GM18508 (cell line): ENCODE results near the gene RASD2.

Experiments used
- ATAC-seq: cut with Tn5 transposase; IDR thresholded peaks from one replicate; pipeline ENCODE4 v1.9.1; 2021; ENCODE audit warnings: moderate number of reproducible peaks; ENCODE audit not compliant: insufficient read depth, unreplicated experiment

Gene RASD2

DNA sequence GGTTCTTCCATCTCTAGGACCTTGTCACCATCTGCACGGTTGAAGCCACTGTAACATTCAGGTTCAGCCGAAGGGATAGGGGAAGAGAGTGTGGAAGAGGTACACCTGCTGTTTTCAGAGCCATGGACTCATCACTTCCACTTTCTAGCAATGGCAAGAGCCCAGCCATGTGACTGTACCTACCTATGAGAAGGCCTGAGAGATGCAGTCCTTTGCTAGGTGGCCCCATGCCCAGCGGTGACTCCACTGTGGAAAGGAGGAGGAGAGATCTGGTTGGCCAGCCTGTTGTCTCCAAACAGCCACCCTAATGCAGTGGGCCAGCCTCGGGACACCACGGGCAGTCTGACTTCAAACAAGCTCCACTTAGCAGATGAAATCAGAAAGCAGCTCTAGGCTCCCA lies 16.0 kb downstream of the RASD2 start:
- no peak for ATAC-seq

DNA sequence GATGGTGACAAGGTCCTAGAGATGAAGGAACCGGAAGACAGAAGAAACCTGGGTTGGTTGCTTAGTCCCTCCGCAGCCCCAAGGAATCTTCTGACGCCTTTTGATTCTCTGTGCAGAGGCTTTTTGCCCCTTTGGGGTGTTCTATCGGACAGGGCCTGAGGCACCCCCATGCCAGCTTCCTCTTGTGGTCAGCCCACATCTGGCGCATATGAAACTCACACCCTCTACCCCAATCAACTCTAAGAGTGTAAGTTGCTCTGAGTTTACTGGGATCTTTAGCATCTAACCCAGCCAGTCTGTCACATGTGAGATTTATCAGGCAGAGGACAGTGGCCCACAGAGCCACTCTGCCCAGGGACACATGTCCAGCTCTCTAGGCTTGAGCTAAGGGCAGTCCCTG lies 17.4 kb downstream of the RASD2 start:
- no peak for ATAC-seq

DNA sequence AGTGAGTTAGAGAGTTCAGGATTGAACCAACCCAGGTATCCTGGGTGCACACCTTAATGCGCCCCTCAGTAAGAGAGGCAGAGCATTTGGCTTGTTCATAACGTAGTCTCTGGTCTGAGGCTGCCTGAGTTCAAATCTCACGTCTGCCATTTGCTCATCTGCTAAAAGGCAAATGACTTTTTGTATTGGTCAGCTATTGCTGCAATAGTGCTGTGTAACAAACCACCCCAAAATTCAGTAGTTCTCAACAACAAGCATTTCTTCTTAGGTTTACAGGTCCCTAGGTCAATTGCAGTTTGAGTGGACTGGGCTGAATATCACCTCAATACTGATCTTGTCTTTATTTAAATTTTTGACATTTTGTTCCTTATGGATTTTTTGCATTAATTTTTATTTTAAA lies 18.1 kb downstream of the RASD2 start:
- no peak for ATAC-seq

DNA sequence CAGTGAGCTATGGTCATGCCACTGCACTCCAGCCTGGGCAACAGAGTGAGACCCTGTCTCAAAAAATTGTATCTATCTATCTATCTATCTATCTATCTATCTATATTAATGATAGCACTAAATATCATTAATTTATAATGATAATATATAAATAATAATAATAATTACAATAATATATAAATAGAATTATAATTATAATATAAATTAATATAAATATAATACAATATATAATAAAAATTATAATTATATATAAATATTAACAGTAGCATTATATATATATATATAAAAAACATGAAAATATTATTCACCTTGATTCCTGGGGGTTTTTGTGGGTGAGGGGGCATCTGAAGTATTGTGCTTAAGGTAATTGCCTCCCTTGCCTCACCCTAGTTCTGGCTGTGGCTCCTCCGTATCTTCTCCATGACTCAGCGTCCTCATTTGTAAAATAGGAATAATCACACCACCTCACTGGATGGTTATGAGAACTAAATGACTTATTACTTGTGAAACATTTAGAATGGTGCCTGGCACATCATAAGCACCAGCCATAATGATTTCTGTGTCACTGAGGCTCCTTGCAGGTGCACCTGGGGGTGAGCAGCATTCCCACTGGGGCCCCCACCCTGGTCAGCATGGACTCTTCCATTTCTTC lies 18.8 kb downstream of the RASD2 start:
- ATAC-seq = no peak

GRCh38 chr22:35560366-35560765 lies 19.7 kb downstream of the RASD2 start:
- no peak for ATAC-seq

DNA sequence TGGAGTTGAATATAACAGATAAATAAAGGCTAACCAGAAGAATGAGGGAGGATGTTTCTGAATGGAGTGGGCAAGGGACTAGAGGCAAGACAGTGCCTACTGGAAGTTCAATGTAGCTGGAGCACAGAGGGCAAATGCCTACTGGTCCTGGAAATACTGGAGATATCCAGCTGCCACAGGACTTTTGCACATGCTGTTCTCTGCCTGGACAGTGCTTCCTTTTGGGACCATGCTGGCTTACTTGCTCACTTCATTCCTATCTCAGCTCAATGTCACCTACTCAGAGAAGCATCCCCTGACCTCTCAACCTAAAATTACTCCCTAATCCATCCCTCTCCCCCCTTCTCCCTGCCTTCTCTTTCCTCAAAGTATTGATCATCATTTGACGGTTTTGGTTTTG lies 20.2 kb downstream of the RASD2 start:
- no peak for ATAC-seq

DNA sequence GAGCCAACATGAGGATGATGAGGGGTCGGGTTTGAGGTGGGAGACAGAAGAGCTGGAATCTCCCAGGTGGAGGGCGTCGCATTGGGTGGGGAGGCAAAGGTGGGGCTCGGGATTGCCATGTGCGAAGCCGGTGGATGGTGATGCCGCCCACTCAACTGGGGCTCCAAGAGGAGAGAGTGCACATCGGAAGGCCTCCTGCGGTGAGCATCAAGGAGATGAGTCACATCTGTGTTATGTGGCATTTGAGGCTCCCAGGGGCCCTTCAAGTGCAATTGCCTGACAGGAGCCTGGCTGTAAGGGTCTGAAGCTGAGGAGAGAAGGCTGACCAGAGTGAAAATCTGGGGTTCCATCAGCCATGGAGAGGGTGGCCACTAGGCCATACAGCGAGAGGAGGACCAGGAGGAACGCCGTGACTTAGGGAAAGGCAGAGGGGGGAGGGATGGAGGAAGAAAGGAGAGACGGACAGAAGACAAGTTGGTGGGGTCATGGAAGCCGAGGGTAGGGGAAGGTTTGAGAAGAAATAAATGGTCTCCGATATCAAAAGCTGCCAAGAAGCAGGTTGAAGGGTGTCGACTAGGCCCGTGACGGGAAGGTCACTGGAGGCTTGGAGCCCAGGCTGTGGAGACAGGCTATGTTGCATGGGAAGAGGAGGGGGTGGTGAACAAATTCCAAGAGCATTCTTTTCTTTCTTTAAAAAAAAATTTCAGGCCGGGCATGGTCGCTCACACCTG lies 21.3 kb downstream of the RASD2 start:
- ATAC-seq = no peak

DNA sequence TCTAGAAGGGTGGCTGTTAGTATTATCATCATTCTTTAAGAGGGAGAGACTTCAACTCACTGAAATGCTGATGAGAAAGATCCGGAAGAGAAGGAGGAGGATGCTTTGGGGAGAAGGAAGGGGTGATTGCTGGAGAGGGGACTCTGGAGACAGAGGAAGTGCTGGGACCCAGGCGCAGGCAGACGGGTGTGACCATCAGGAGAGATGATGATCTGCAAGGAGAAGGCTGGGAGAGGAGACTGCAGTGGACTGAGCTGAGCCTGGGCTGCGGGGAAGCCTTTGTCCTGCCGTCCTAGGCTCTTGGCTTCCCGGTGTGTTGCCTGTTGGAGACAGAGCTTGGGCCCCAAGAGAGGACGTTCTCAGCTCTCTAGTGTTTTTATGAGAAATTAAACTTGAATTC lies 22.6 kb downstream of the RASD2 start:
- no peak for ATAC-seq

DNA sequence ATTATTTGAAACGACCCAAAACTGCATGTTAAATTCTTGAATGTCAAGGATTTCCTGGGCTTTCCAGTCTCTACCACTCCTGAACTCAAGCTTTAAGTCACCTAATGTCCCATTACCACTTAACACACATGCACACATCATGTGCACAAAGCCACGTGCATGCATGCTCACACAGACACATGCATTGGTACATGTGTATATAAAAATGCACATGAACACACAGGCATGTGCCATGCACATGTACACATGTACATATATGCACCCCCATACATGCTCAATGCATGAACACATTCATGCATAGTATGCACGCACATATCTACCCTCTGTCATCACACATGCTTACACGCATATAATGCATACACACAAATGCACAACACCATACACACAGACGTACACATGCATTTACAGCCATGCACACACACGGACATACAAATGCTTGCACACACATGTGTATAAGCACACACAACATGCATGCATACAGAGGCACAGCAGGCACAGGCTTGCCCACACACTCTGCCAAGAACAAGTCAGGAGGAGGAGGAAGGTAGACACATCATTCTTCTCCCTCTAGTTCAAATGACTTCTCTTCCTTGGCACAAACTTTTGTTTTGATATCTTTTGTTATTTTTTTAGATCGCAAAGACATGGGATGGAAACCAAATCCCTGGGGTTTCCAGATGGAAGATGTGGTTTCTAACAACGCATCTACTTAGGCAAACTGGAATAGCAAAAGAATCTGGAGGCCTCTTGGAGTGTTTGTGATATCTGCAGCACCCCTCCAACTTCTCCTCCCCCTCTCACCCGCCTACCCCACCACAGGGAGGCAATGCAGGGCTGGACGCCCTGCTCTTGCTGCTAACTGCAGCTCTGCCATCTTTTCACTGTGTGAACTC lies 24.6 kb downstream of the RASD2 start:
- no peak for ATAC-seq

DNA sequence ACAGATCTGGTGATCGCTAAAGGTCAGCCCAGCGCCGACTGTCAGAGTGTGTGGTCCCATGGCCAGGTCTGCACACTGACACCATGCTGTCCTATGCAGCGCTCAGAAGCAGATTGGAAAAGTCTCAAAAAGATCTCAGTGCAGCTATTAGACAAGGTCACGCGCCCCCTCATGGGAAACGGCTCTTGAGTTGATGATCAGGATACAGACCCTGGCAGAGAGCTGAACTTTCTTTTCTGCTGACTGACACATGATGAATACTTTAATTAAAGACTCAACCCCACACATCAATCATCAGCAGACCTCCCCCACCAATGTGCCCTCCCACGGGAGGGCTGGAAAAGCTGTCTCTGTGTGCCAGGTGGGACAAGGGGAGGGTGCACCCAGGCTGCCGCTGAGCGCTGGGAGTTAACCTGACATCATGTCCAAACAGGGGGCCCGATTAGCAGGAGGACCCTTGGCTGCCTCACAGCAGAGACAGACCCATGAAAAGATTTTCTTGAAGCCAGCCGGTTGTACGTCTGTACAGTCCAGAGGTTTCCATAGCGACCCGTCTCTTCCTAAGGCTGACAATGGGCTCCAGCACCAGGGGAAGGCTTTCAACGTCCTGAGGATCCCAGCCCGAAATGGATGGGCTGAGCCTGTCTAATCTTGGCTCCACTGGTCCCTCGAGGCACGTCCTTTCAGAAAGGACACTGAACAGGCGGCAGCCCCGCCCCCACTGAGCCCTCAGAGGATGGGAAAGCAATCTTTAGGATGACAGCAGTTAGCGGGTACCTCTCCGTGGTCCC lies 26.9 kb downstream of the RASD2 start:
- ATAC-seq = no peak

- ATAC-seq = no peak
These were observed 28.4 kb downstream of the RASD2 start for GRCh38 chr22:35568751-35569739.

- no peak for ATAC-seq
These were observed 29.3 kb downstream of the RASD2 start for GRCh38 chr22:35569916-35570315.

DNA sequence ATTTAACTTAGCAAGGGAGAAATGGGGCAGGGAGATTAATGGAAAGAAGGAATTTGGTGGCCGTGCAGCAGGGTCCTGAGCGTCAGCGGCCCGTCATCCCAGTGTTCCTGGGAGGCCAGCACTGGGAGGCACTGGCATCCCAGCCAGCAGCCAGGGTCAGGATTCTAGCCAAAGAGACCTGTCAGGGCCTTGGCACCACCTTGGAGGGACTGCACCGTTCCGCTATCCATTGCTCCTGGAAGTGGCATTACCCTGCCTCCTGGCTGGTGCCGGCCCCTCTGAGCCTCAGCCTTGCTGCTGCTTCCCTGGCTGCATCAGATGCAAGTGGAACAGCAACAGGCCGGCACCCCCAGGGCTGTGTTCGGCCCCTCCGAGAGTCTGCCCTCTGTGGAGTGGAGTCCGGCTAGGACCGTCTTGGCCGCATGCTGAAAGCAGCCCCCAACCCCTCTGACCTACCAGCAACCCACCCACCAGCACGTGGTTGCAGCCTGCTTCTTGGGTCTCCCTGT lies 30.1 kb downstream of the RASD2 start:
- no peak for ATAC-seq

DNA sequence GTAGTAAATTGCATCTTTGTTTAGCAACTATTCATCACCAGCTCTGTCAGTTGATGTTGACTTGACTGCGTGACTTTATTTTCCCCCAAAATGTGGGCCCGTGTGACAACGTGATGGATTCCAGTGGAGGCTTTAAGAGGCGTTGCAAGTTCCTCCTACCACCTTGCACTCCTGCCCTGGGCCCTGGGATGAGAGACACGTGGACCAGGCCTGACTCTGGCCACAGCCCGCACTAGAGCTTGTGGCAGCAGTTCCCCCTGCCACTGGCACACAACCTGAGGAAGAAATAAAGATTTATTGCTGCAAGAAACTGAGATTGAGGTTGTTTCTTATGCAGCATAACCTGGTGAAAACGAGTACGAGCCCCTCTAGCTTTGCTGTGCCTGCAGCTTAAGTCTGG lies 31.9 kb downstream of the RASD2 start:
- ATAC-seq = no peak

DNA sequence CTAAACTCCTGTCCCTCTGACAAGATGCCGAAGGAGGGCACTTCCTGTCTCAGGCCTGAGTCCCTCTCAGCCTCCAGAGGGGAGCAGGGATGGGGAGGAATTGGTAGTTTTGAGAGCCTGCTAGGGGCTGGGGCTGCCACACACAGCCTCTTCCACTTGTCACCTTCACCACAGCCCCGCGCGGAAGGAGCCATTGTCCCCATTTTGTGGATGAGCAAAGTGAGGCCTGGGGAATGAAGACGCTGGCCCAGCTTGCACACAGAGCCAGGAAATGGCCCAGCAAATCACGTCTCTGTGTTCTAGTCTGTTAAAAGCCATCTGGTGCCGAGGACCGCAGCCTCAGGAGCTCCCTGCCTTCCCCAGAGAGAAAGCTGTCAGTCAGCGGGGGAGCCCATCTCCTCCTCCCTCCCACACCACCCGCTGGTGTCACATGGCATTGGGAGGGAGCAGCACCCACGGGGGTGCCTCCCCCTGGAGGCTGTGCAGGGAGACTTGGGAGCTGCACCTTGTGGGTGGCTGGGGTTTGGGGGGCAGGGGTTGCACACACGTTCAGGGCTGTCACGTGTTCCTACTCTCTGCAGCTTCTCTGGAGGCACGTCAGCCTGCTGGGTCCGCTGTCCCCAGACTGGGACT lies 34.6 kb downstream of the RASD2 start:
- no peak for ATAC-seq

DNA sequence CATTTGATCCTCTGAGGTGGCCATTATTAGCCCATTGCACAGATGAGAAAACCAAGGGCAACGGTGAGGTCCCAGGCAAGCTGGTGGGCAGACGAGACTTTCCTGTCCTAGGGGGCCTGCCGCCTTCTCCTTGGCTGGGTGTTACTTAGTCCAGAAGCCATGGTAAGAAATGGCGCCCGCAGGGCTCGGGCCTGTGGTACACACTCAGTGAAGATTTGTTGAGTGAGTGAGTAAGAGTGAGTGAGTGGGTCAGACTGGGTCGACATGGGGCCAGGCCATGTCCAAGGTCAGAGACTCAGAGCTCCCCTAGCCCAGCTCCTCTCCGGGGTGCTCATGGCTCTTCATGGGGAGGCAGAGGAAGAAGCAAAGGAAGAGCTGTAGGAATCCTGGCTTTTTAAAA lies 36.0 kb downstream of the RASD2 start:
- ATAC-seq = no peak

- ATAC-seq = no peak
These were observed 37.4 kb downstream of the RASD2 start for GRCh38 chr22:35577799-35578659.
